Kasumi-1 (cell line): ENCODE measurements around the gene R3HCC1L.
A peak's percentile ranks its signal among the peaks of the same experiment; 100 is the strongest.

ENCODE experiments used
- DNase-seq, 2 experiments: peaks; one replicate each; lab custom pipeline; 2025; lab: John Stamatoyannopoulos, UW

The R3HCC1L gene

DNA sequence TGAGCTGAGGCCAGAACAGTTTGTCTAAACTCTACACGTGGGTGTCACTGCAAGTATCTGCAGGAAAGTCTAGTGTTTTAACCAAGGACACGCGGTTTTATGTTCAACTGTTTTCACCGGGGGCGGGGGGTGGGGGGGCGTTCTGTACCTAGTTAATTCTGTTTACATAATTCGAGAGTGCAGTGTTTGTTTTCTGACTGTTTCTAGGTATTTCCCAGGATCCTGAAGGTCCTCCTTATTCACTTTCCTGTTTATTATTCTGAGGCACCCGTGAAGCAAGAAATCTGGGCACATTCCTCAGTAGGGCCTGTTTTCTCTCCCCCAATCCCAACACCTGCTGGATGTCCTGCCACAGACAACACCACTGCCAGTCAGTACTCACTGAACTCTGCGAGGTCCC is 125.9 kb downstream of the R3HCC1L start:
- DNase-seq: no peak

DNA sequence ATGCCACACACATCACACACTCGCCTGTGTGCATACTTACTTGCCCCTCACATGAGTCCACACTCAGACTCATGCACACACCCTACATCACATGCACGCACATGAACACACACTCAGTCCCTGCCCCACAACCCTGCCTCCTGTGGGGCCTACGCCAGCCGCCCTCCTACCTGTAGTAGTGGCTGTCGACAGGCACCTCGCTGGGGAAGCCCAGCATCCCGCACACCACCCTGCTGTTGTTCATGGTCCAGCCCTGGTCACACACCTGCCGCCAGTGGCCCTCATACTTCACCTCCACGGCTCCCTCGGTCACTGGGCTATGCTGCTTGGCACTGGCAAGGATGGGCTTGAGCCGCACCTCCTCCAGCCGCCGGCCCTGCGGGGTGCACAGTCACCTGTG is 126.3 kb downstream of the R3HCC1L start:
- no peak for DNase-seq

DNA sequence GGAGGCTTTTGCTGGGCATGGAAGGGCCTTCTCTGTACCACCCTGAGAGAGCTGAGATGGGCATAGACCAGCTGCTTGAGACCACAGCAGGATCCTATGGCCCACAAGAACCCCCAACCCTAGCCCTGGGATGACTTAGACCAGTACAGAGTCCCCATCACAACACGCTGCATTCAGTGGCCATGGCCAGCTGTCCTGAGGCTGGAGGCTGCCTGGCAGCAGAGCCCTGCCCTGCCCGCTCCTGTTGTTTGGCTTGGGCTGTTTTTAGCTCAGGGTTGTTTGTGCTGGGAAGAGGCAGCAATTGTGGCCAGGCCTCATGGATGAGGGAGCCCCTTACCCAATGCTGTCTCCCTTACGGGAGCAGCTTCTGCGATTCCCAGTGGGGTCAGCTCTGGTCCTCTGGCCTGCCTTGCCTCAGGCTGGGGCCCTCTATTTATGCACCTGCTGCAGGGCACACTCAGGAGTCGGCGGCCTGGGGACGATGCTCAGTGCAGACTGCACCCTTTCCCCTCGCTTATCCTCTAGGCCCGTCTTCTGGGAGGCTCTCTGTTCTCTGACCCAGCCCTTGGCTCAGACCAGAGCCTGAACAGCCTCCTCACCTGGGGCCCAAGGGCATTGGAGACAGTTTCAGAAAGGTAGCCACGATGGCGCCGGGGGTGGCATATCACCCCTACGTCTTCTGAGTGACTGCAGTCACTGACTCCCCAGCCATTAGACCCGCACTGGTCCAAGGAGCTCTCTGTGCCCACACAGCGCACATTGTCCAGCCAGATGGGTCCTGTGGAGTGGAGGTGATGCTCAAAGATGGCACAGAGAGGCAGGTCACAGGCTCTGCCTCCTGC is 127.2 kb downstream of the R3HCC1L start:
- peak in 1 of 2 experiments; percentile 28 for DNase-seq

DNA sequence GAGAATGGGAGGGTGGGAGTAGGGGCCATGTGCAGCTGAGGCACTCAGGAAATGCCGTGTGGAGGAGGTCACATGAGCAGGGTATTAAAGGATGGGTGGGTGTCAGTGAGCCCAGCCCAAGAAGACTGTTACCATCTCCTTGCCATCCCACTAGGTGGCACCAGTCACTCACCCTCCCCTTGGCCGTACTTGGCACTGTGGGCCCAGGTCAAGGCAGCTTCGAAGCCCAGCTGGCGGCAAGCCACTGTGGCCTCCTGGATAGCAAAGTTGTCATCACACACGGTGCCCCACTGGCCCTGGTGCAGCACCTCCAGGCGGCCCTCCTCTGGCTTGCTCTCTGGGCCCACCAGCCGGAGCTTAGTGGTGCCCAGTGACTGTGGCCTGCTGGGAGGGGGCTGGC is 128.1 kb downstream of the R3HCC1L start:
- DNase-seq: peak; percentile 77 to 79

DNA sequence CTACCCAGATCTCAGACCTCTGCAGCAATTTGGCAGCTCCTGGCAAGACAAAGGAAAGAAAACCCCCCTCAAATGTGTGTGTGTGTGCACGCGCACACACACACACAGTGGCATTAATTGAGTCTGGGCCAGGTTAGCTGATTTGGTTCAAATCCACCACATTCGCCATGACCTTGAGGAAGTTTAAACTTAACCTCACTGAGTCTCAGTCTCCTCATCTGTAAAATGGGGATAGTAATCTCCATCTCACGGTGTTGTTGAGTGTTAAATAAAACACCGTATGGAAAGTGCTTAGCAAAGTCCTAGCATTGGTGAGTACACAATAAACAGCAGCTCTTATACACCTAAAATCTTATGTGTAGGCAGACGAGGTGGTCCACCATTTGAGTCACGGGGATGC is 128.6 kb downstream of the R3HCC1L start:
- no peak for DNase-seq

DNA sequence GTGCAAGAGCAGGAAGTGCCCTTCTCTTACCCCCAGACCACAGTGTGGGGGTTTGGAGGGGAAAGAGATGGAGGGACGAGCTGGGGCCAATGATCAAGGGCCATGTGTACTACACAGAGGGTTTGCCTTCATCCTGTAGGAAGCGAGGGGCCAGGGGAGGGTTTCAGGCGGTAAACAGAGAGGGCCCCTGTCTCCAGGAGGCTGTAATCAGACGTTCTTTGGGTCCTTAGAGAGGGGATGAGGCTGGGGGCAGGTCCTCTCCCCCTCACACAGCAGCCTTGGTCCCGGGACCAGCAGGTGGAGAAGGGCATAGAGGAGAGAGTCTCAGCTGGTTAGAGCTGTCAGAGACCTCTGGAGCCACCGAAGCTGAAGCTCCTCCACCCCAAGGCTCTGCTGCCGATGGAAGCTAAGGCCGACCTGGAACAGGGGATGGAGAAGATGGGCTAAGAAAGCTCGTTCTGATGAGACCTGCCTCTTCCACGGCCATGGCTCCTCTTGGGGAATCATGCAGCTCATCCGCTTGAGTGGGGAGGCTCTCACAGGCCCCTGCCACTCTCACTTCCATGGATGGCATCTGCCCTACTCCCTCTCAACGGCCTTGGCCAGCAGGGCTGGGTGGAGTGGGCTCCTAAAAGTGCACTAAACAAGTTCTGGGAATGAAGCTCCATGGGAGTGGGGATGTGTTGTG is 130.1 kb downstream of the R3HCC1L start:
- peak in 1 of 2 experiments; percentile 15 for DNase-seq

DNA sequence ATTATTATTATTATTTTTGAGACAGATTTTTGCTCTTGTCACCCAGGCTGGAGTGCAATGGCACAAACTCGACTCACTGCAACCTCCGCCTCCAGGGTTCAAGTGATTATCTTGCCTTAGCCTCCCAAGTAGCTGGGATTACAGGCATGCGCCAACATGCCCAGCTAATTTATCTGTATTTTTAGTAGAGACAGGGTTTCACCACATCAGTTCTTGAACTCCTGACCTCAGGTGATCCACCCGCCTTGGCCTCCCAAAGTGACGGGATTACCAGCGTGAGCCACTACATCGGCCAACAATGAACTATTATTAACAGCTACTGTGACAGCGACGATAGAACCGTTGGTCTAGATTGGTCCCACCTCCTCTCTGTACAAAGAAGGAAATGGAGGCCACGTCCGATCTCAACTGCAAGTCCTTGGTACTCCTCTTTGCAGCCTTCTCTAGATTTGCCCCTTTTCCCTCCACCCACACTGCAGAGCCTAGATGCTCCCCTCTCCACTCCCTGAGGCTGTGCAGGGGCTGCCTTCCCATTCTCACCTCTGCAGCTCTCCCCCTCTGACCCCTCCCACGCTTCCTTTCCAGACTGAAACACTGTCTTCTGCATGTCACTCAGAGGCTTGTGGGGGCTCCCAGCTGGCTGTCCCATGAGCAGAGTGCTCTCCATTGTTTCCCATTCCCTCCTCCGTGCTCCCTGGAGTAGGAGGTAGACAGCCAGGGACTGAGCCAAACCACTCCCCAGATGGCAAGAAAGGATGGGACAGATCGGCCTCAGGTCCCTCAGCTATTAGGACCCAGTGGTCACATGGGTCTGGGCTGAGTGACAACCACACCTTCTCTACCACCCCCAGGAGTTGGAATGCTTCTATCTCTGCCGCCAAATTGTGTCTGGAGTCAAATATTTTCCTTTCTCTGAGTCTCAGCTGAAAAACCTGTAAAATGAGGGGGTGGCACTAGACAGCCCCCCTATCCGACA is 131.2 kb downstream of the R3HCC1L start:
- DNase-seq: no peak

DNA sequence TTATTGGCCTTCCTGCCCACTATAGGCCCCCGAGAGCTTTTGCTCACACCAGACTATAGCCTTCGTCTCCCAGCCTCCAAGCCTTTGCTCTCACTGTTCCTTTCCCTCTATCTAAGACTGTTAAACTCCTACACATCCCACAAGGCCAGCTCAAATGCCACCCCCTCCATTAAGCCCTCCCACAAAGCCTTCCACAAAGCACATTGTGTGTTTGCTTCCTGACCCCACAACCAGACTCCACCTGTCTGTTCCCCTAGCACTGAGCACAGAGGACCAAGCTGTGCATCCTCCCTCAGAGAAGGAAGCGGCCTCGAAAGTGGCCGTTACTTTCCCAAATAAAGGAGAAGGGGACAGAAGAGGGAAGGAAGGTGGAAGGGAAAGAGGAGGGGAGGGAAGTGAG is 132.2 kb downstream of the R3HCC1L start:
- no peak for DNase-seq

DNA sequence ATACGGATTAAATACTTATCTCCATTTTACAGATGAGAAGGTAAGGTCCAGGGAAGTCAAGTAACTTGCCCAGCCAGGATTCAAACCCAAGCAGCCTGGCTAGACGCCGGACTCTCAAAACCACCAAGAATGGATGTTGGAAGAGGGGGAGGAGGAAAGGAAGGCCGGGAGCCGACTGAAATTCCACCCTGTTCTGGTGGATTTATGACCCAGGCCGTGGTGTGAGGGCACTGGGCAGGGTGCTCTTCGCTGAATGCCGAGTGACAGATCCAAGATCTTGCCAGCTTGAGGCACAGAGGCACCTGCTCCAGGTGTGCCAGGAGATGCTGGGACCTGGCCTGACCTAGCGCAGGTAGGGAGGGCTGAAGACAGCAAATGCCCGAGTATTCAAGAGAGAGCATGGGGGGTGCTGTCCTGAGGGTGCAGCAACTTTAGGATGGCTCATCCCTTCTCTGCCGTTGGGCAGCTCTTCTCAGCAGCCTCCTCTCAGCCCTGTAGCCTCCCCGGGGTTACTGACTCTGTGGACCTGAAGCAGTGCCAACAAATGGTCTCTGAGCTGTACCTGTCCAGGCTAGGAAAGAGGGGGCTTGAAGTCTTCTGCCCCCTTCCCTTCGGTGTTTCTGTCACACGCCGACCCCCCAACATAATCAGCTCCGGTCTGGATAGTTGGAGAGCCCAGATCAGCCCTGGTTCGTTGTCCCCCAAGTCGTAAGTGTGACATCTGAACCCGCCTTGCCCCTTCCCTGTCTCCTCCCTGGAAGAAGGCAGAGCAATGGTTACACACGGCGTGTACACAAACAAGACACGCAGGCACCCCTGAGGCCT is 132.8 kb downstream of the R3HCC1L start:
- no peak for DNase-seq

DNA sequence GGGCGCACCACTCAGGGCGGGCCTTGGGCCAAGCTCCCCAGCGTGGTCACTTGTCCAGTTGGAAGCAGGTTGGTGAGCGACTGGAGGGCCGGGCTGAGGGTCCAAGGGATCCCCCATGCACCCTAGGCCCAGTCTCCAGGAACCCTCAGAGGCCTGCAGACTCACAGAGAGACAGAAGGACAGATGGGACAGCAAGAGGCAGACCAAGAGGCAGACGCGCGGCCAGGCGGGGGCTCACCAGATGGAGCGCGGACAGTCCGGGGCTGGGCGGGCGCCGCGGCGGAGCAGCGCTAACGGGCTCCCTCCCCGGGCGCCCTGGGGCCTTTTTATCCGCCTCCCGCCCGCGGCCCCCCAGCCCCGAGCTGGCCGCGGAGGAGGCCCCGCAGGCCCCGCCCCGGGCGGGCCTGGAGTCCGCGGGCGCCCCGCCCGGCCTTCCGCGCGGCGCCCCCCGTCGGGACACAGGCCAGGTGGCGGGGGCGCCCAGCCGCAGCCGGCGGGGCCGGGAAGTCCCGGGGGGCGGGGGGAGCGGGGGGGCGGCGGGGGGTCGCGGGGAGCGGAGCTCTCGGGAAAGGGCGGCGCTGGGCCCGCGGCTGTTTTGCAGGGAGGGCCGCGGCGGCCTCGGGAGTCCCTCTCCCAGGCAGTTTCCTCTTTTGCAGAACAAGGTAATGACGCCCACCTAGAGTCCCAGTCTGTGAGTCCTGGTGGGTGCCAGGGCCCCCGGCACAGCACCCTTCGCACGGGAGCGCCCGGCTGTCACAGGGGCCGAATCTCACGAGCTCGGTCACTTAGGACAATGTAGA is 133.6 kb downstream of the R3HCC1L start, which contains the start of gene LOXL4:
TSS of gene LOXL4 (minus strand) at position 301 of the 800 bp plus-strand sequence. CDS start 5,175 bp downstream, outside the sequence.
- peak; percentile 49 to 54 for DNase-seq

DNA sequence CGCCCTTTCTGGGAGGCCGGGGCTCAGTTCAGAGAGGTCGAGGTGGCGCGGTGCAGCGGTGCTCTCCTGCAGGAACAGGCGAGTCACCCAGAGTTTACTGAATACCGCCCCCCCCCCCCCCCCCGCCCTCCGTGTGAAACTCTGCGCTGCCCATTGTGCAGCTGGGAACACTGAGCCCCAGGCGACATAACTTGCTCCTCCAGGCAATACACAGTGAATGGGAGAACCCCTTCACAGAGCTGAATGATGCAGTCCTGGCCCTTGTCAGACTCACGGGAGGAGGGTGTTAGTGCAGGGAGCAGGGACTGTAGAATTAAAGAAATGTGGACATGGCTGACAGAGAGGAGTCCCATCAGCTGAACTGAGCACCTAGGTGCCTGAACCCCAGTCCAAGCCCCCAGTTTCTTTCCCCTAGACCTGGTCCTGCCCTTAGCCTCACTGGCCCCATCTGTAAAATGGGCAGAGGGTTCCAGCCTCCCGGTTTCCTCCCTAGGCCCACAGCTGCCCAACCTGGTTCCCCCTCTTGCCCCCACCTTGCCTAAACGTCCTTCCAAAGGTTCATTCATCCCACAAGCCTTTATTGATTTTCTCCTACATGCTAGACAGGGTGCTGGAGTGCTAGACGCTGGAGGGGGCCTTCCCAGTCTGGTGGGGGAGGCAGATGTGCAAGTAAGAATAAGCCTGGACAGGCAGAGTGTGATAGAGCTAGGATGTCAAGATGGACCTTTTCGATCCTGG is 134.4 kb downstream of the R3HCC1L start:
- no peak for DNase-seq

DNA sequence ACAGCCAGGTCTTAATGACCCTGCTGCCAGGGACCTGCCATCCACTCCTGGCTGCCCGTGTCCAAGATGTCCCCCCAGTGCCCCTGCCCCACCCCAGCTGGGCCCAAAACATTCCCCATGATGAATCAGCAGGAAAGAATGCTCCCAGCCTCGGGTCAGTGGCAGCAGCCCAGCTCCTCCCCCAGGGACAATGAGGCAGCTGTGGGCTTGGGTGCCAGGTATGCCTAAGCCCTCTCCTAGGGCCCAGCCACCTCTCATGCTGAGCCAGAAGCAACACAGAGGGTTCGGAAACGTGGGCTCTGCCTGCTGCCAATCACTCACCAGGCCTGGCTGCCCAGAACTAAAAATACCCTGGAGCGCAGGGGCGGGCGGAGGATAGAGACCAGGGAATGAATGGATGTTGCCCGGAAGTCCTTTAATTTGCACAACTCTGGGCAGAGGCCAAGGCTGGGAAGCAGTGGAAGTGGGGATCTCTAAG is 135.0 kb downstream of the R3HCC1L start:
- DNase-seq: no peak

DNA sequence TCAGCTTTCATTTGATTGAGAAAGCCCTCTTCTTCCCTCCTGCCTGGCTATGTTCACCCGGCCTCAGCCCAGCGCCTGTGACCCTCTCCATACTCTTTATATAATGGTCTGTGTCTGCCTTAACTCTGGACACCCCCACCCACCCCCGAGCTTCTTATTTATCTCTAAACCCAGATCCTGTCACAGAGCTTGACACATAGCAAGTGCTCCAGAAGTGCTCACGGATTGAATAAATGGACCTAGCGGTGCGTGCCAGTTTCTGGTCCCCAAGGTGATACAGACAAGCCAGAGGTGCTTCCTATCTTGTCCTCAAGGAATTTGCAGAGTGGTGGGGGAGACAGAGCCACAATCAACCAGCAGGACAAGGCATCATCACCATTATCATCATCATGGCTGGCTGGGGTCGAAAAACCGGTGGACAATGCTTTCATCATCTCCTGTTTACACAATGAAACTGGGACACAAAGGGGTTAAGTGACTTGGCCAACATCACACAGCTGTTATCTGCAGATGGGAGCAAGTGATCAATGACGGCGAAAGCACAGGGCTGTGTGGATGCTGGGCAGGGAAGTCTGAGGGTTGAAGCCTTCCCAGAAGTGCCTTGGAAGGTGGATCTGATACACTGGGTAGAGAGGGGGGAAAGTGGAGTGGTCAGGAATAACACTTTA is 135.8 kb downstream of the R3HCC1L start:
- DNase-seq: no peak

DNA sequence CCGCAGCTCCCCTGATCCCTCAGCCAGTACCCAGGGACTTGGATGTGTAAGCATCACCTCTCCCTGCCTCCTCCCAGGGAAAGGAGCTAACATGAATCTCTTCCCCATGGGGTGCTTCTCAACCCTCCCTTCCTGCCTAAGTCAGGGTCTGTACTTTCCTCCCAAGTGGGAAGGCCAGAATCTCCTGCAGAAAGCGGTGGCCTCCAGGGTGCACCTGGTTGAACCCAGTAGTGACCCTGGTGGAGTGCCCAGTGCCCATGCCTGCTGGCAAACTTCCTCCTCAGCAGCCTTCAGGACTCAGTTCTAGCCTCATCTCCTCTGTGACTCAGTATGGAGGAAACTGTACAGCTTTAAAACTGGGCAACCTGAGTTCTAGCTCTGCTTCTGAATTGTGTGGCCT is 136.3 kb downstream of the R3HCC1L start:
- DNase-seq: no peak

DNA sequence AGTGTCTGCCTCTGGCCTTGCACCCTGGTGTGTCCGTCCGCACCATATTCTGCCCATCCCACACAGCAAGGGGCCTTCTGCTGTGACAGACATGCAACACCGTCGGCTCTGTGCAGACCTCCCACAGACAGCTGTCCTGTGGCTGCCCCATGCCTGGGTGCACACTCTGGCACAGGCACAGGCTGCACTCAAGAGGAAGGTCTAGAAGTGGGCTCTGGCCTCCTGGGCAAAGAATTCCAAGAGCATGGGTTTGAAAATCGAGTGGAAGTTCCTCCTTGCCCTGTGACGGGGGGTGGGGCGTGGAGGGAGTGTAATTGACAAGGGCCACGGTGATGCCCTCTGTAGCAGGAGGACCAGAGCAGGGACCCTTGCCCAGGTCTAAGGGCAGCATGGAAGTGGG is 137.8 kb downstream of the R3HCC1L start:
- DNase-seq: no peak

DNA sequence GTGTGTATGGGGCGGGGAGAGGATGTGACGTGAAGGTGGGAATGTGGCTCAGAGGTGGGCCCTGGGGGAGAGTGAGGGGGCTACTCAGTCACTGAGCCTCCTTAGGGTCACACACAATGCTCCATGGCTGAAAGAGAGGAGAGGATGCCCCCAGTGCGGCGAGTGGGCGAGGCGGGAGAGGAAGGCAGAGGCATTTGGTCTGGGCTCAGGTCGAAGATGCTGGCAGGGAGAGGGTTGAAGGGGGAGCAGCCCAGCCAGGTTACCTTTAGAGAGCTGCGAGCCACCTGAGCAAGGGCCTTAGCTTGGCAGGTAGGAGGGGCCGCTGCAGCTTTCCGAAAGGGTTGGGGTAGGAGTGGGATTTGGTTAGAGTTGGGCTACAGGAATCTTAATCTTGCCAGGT is 138.2 kb downstream of the R3HCC1L start:
- no peak for DNase-seq

DNA sequence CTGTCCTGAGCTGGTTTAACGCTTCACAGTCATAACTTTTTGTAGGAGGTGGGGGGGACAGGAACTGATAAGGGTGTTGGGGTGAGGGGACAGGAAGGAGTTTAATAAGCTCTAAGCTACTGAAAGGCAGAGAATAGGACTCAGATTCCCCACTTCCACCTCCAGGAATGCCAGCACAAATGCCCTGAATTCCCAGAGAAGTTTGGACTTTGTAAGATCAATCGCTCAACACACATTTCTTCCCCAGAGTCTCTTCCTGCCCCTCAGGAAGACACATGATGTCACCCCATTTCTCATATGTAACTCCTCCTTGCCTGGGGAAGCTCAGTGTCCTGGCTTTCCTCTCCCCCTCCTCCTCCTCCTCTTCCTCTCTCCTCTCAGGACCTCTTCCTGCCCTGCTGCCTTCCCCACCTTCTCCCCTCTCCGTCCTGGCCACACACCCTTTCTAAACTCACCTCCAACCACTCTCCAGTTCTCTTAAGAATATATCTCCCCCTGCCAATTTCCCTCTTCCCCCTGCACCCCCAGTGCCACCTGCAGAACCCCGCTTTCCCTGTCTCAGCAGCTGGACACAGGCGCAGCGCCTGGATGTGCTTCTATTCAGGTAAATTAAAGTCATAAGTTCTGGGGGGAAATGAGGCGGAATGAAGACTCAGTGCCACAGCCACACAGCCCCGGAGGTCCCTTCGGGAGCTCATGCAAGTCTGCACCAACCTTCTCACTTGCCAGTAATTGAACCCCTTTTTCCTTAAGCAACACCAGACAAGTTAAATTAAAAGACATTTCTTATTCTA is 138.8 kb downstream of the R3HCC1L start:
- DNase-seq: no peak

DNA sequence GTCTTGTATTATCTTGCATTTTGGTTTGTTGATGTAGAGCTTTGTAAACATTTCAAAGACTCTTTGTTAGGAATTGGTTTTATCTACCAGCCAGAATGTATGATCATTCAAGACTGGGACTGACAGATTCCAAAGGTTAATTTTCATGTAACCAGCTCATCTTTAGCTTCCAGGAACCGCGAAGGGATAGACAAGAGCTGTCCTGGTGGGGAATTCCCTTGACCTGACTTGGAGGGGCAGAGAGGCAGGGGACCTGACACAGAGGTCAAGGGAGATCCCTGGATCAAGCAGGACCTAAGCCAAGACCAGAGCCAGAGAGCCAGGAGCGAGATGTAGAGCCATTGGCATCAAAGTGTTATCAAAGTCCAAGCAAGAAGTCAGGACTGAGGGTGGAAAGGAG is 140.1 kb downstream of the R3HCC1L start:
- no peak for DNase-seq
